Measurements from ENCODE around the gene RFX3.

RFX3 gene

GRCh38 chr9:3238236-3238635 is 287.6 kb downstream of the RFX3 start:
- no peak for DNase-seq (ENCODE audit: low read depth)
- TF ChIP-seq, protein P1, sequence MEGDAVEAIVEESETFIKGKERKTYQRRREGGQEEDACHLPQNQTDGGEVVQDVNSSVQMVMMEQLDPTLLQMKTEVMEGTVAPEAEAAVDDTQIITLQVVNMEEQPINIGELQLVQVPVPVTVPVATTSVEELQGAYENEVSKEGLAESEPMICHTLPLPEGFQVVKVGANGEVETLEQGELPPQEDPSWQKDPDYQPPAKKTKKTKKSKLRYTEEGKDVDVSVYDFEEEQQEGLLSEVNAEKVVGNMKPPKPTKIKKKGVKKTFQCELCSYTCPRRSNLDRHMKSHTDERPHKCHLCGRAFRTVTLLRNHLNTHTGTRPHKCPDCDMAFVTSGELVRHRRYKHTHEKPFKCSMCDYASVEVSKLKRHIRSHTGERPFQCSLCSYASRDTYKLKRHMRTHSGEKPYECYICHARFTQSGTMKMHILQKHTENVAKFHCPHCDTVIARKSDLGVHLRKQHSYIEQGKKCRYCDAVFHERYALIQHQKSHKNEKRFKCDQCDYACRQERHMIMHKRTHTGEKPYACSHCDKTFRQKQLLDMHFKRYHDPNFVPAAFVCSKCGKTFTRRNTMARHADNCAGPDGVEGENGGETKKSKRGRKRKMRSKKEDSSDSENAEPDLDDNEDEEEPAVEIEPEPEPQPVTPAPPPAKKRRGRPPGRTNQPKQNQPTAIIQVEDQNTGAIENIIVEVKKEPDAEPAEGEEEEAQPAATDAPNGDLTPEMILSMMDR (IDR thresholded peaks at IDR 0.05; ENCODE audit: control insufficient read depth, insufficient read depth, low read depth, low read length, missing control alignments), result no peak
- no peak overlapping the region for H3K4me3 ChIP-seq (ENCODE audit: control insufficient read depth, low read depth, low read length)

GRCh38 chr9:3237121-3237520 is 288.7 kb downstream of the RFX3 start:
- TF ChIP-seq, protein P1 (IDR thresholded peaks at IDR 0.05; ENCODE audit: control insufficient read depth, insufficient read depth, low read depth, low read length, missing control alignments), result no peak
- no peak overlapping the region for H3K4me3 ChIP-seq (ENCODE audit: control insufficient read depth, low read depth, low read length)
- DNase-seq (ENCODE audit: low read depth), result no peak

- H3K4me3 ChIP-seq (ENCODE audit: control insufficient read depth, low read depth, low read length), result no peak overlapping the region
- TF ChIP-seq, protein P1 (IDR thresholded peaks at IDR 0.05; ENCODE audit: control insufficient read depth, insufficient read depth, low read depth, low read length, missing control alignments), result no peak
- DNase-seq (ENCODE audit: low read depth), result no peak
Measured at GRCh38 chr9:3235497-3235896, 290.3 kb downstream of the RFX3 start.

DNA sequence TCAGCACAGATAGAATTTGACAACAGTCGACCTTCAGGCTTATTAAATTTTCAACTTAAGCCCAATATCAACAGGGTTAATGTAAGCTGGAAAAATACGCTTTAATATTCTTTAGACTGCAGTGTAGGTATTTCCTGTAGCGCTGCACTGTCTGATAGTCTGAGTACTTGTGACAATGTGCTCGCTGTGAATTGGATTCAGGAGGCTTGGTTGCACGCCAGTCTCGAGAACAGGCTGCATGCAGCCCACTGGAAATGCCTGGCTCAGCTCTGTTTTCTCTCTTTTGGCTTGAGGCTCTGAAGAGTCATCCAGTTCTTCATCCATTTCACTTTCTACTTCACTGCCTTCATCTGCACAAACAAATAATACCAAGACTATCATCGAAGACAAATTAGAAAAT is 300.9 kb downstream of the RFX3 start:
- no peak for DNase-seq (ENCODE audit: low read depth)
- H3K4me3 ChIP-seq (ENCODE audit: control insufficient read depth, low read depth, low read length), result no peak overlapping the region
- TF ChIP-seq, protein P1 (IDR thresholded peaks at IDR 0.05; ENCODE audit: control insufficient read depth, insufficient read depth, low read depth, low read length, missing control alignments), result no peak

GRCh38 chr9:3215658-3216057 is 310.1 kb downstream of the RFX3 start:
- TF ChIP-seq, protein P1 (IDR thresholded peaks at IDR 0.05; ENCODE audit: control insufficient read depth, insufficient read depth, low read depth, low read length, missing control alignments), result no peak
- H3K4me3 ChIP-seq (ENCODE audit: control insufficient read depth, low read depth, low read length), result no peak overlapping the region
- DNase-seq (ENCODE audit: low read depth), result no peak

DNA sequence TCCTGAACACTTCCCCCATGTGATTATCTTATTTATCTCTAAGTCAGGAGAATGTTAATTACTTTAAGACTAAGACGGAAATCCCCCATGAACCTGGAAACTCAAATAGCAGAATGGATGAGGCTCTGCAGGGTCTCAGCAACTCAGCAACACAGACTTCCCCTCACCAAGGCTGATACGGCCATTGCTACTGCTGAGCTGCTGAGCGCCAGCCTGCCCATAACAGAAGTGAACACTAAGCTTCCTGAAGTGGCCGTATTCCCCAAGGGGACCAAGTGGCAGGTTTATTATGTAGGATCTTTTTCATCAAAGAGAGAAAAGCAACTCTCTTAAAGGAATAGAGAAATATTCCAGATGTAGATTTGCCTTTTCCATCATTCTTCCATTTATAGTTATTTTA is 311.1 kb downstream of the RFX3 start:
- TF ChIP-seq, protein P1 (IDR thresholded peaks at IDR 0.05; ENCODE audit: control insufficient read depth, insufficient read depth, low read depth, low read length, missing control alignments), result no peak

More for the DNA sequence above, 311.1 kb downstream of the RFX3 start:
- no peak overlapping the region for H3K4me3 ChIP-seq (ENCODE audit: control insufficient read depth, low read depth, low read length)
- no peak for DNase-seq (ENCODE audit: low read depth)
